ENCODE data around the gene MAP3K5.

MAP3K5 gene

DNA sequence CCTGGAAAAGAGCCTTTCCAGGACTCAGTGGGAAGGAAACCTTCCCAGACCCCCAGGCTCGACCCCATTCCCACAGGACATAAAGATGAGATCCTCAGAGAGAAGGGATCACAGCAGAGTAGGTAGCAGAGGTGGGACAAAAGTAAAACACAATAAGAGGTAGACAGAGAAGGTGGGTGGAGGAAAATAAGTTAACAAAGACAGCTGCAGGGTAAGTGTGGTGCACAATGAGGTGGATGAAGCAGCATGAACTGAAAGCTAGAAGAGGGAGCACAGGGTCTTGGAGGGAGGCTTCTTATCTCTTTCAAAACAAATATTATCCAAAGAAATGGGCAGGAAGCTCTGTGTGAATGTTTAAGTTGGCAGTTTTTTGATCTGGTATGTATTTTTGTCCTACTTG is 228.1 kb downstream of the MAP3K5 start:
- no peak overlapping the region for H3K27ac ChIP-seq
- H3K4me3 ChIP-seq: no peak overlapping the region

DNA sequence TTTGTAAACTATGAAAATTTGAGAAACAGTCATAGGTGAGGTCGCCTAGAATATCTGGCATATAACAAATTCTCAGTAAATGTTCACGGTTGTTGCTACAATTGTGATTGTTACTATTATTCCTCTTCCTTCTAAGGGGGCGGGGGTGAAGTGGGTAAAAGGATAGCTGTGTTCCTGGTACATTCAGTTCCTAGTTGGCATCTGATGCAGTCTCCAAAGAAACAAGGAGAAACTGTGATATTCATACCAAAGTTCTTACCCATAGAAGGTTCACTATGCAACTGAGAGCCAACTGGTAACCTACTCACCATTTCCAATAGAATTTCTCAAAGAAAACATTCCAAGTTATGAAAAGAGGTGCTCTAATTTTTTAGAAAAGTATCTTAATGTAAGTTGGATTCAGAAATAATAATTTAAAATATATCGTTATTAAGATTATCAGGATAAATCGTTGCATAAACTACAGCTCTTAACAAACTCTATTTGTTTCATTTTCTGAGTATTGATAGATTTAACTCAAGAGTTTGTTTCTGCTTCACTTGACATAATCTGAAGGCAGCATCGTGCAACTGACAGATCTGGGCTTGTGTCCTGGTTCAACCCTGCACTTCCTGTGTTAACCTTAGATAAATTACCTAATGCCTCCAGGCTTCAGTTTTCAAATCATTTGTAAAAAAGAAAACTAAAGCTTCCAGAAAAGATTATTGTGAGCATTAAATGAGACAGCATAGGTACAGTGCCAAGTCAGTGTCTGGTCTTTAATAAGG is 228.7 kb downstream of the MAP3K5 start:
- no peak overlapping the region for H3K27ac ChIP-seq
- no peak overlapping the region for H3K4me3 ChIP-seq

- no peak overlapping the region for H3K4me3 ChIP-seq
- H3K27ac ChIP-seq: no peak overlapping the region
Observed at GRCh38 chr6:136562211-136562610, 230.1 kb downstream of the MAP3K5 start.

DNA sequence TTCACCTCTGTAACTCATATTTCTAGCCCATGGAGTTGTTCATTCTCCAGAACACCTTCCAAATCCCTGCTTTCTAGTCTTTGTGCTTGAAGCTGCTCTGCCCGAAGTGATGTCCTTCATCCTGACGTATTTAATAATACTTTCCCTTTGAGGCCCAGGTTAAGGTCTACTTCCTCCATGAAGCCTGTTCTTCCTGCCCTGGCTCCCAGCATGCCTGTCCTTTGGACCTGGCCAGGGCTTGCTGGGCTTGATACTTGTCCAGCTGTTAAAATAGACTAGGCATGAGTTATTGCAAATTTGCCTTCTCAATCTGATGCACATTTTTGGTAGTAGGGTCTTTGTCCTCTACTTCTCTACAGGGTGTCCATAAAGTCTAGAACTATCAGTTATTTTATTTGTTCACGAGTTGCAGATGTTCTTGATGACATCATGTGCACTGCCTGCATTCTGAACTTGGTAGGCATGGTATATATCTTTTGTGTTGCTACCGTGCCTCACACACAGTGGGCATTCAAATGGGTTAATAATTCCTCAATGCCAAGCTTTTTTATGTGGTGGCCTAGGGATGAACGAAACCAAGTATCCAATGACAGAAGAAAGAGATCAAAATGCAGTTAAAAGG is 239.0 kb downstream of the MAP3K5 start:
- H3K4me3 ChIP-seq: no peak overlapping the region
- H3K27ac ChIP-seq: no peak overlapping the region

- Histone ChIP-seq H3K4me3 (no peak overlapping the region), H3K27ac (no peak overlapping the region)
Observed at GRCh38 chr6:136552054-136552453, 240.2 kb downstream of the MAP3K5 start.

DNA sequence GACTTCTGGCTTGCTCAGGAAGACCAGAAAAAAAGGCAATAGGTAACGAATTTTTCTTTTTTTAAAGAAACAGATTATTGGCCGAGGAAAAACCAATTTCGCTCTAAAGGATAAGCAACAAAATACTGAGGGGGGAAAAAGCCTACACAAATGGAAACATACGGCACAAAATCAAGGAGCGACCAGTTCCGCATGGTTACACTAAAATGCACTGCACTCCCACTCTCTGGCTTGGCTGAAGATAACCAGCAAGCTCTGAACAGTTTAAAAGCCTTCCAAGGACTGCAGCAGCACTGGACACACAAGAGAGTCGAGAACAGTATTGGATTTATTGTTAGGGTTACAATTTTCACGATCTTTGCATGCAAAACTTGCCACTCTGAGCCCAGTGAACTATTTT is 241.2 kb downstream of the MAP3K5 start:
- H3K4me3 ChIP-seq: peak overlapping the region in 5 of 7 experiments; percentile 52 to 73 (median 64)
- H3K27ac ChIP-seq: peak overlapping the region in 5 of 21 experiments; percentile 14 to 93 (median 83)

- Histone ChIP-seq H3K27ac (peak within 1 kb of the TSS; percentile 39 to 95 (median 77)), H3K4me3 (peak within 1 kb of the TSS; percentile 52 to 73 (median 64))
Observed at GRCh38 chr6:136550330-136551071, 241.8 kb downstream of the MAP3K5 start, which contains the start of gene MAP7. MAP7 (minus strand) TSS chr6:136550422; CDS start chr6:136550408, 14 bp downstream.

DNA sequence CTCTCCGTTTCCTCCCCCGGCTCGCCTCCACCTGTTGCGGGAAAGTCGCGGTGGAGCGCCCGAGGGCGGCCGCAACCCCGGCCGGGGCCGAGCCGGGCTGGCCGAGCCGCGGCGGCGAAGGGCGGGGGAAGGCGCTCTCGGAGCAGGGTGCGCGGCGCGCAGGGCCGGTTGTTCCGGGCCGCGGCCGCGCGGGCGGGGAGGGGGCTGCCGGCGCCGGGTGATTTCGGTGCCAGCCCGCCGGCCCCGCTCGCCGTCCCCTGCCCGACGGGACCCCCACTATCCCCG is 242.3 kb downstream of the MAP3K5 start:
- Histone ChIP-seq H3K27ac (peak overlapping the region; percentile 39 to 95 (median 77)), H3K4me3 (peak overlapping the region; percentile 52 to 73 (median 64))

GRCh38 chr6:136549300-136550044 is 242.8 kb downstream of the MAP3K5 start:
- Histone ChIP-seq H3K4me3 (peak overlapping the region; percentile 52 to 73 (median 64)), H3K27ac (peak overlapping the region; percentile 39 to 95 (median 77))

- H3K27ac ChIP-seq: peak overlapping the region in 11 of 21 experiments; percentile 54 to 95 (median 83)
- peak overlapping the region in 6 of 7 experiments; percentile 52 to 73 (median 68) for H3K4me3 ChIP-seq
Observed at GRCh38 chr6:136548582-136549299, 243.5 kb downstream of the MAP3K5 start.

- Histone ChIP-seq H3K4me3 (no peak overlapping the region), H3K27ac (no peak overlapping the region)
Observed at GRCh38 chr6:136547871-136548270, 244.4 kb downstream of the MAP3K5 start.

DNA sequence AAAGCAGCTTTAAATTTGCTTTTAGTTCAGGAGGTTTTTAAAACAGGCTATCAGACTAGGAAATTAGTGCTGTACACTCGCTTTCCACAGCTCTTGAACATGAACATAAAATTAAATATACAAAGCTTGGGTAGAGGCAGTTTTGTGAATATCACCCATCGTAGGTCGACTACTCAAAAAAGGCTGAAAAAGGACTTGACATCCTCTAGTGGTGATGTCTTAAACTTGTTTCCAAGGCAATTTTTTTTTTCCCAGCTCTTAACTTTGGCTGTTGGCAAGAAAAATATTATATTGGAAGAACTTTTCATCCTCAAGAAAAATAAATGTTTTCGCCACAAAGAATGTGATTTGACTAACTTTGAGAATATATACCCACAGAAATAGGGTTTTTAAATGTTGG is 244.9 kb downstream of the MAP3K5 start:
- H3K27ac ChIP-seq: no peak overlapping the region
- H3K4me3 ChIP-seq: no peak overlapping the region

DNA sequence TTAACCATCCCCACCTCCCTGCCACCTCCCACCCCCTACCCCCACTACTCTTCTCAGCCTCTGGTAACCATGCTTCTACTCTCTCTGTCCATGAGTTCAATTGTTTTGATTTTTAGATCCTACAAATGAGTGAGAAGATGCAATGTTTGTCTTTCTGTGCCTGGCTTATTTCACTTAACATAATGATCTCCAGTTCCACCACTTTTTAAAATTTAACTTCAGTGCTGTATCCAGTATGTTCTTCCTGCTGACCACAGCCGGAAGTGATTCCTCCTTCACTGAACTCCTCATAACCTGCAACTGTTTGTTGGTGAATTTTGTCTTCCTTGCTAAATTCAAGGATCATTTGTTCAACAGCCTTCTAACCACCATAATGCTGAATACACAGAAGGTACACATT is 245.9 kb downstream of the MAP3K5 start:
- H3K4me3 ChIP-seq: no peak overlapping the region
- H3K27ac ChIP-seq: no peak overlapping the region

DNA sequence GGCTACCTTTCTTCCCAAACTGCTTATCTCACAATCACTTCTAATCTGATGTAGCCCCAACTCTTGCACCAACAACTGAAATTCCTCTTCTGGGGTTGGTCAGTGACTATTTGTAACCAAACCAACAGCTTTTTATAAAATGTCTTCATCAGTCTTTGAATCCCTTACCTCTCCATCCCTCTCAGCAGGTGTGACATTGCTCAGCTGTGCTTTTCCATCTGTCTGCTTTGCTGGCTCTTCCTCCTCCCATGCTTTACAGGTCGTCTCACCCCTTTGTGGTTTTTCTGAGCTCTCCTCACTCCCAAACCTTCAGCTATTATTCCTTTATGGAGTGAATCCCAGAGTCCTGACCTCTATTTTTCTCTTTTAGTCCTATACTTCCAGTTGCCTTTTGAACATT is 248.0 kb downstream of the MAP3K5 start:
- no peak overlapping the region for H3K4me3 ChIP-seq
- H3K27ac ChIP-seq: no peak overlapping the region

GRCh38 chr6:136541395-136541794 is 250.9 kb downstream of the MAP3K5 start:
- no peak overlapping the region for H3K4me3 ChIP-seq
- no peak overlapping the region for H3K27ac ChIP-seq

GRCh38 chr6:136539967-136540652 is 252.2 kb downstream of the MAP3K5 start:
- no peak overlapping the region for H3K27ac ChIP-seq
- no peak overlapping the region for H3K4me3 ChIP-seq

DNA sequence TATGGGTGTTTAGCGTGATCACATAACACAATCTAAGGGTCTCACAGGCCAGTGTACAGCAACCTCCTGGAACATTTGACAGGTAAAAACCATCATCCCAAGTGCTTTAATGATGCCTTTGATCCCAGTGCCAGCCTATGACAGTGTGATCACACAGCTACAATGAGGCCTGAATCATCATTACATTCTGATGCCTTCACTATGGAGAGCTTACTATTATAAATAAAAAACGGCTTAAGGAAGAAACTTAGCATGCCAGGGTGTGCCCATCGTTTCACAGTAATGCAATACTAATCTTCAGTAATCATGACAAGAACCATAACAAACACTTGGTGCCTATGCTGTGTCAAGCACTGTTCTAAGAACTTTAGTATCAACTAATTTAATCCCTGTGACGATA is 253.4 kb downstream of the MAP3K5 start:
- H3K4me3 ChIP-seq: no peak overlapping the region
- no peak overlapping the region for H3K27ac ChIP-seq

DNA sequence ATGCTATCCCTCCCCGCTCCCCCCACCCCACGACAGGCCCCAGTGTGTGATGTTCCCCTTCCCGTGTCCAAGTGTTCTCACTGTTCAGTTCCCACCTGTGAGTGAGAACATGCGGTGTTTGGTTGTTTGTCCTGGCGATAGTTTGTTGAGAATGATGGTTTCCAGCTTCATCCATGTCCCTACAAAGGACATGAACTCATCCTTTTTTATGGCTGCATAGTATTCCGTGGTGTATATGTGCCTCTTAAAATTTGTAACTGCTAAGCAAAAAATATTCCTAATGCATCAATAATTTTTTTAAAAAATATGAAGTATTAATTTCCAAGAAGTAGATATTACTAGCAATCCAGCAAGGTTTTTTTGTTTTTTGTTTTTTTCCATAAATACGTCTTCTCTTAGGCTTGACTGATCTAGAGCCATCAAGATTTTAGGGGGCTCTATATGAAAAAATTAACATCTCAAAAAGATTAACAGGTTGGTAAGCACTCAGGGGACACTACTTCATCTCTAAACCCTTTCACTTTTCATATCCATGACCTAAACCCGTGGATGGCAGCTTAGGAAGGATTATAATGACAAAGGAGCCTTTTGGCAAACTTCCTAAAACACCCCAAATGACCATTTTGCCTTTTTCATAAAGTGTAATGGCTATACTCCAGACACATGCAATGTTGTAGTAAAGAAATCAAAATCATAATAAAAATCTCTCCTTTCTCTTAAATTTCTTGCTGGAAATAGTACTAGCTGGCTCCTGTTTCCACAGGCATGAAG is 256.2 kb downstream of the MAP3K5 start:
- no peak overlapping the region for H3K4me3 ChIP-seq
- H3K27ac ChIP-seq: no peak overlapping the region
